Ishikawa (cell line): Measurements from ENCODE around the gene R3HDM2.

Experiments used
- CEBPB ChIP-seq: IDR thresholded peaks from 2 replicates; pipeline ENCODE4 v1.6.1; 2012
- CREB1 ChIP-seq: IDR thresholded peaks from 2 replicates; pipeline ENCODE4 v1.6.1; 2012; ENCODE audit warnings: low read depth
- EGR1 ChIP-seq: IDR thresholded peaks from 2 replicates; pipeline ENCODE4 v1.6.1; 2012
- EP300 ChIP-seq: IDR thresholded peaks from 2 replicates; pipeline ENCODE4 v1.6.1; 2012; ENCODE audit warnings: borderline replicate concordance
- FOXM1 ChIP-seq: IDR thresholded peaks from 2 replicates; pipeline ENCODE4 v1.6.1; 2012; ENCODE audit warnings: low read depth, borderline replicate concordance
- MAX ChIP-seq: IDR thresholded peaks from 2 replicates; pipeline ENCODE4 v1.6.1; 2012
- NFIC ChIP-seq: IDR thresholded peaks from 2 replicates; pipeline ENCODE4 v1.6.1; 2012
- RAD21 ChIP-seq: IDR thresholded peaks from 2 replicates; pipeline ENCODE4 v1.6.1; 2012; ENCODE audit warnings: low read depth
- REST ChIP-seq: IDR thresholded peaks from 2 replicates; pipeline ENCODE4 v1.6.1; 2012; ENCODE audit warnings: low read depth, mild to moderate bottlenecking
- TAF1 ChIP-seq: IDR thresholded peaks from 2 replicates; pipeline ENCODE4 v1.6.1; 2012; ENCODE audit warnings: low read depth, mild to moderate bottlenecking
- TCF12 ChIP-seq: IDR thresholded peaks from 2 replicates; pipeline ENCODE4 v1.6.1; 2012; ENCODE audit warnings: low read depth
- TEAD4 ChIP-seq: IDR thresholded peaks from 2 replicates; pipeline ENCODE4 v1.6.1; 2012
- USF1 ChIP-seq: IDR thresholded peaks from 2 replicates; pipeline ENCODE4 v1.6.1; 2012
- YY1 ChIP-seq: IDR thresholded peaks from 2 replicates; pipeline ENCODE4 v1.6.1; 2012; ENCODE audit warnings: low read depth
- ZBTB7A ChIP-seq: IDR thresholded peaks from 2 replicates; pipeline ENCODE4 v1.6.1; 2012; ENCODE audit warnings: low read depth

Gene R3HDM2

GRCh38 chr12:57235728-57236131 is 195.1 kb downstream of the R3HDM2 start:
- TF ChIP-seq TEAD4 (no peak), USF1 (no peak), TAF1 (no peak), YY1 (no peak), TCF12 (no peak), EGR1 (no peak), EP300 (no peak), MAX (no peak), CREB1 (no peak), CEBPB (no peak), REST (no peak), RAD21 (no peak)

- TF ChIP-seq TCF12 (peak; percentile 87), TAF1 (peak; percentile 51; the same call in 1 of the 2 replicates), YY1 (no peak), NFIC (peak; percentile 98), CEBPB (no peak; the same call in 1 of the 2 replicates), FOXM1 (no peak), EP300 (peak; percentile 78; the same call in 1 of the 2 replicates), TEAD4 (no peak; the same call in 1 of the 2 replicates), ZBTB7A (no peak), USF1 (peak; percentile 67; the same call in 1 of the 2 replicates), CREB1 (peak; percentile 73), MAX (peak; percentile 86), RAD21 (no peak), REST (no peak), EGR1 (peak; percentile 78; the same call in 1 of the 2 replicates)
These were observed 195.7 kb downstream of the R3HDM2 start for GRCh38 chr12:57235017-57235727.

- no peak for TF ChIP-seq FOXM1
- TF ChIP-seq TAF1, result 0 out of 2 replicates have a peak, but pooled peaks have one; percentile 17
- TF ChIP-seq EGR1, result no peak
- no peak for TF ChIP-seq TCF12
These were observed 196.2 kb downstream of the R3HDM2 start for GRCh38 chr12:57234571-57235016.

- no peak for TF ChIP-seq TCF12
- TF ChIP-seq YY1, result no peak
- no peak for TF ChIP-seq FOXM1
- no peak for TF ChIP-seq TAF1
- no peak for TF ChIP-seq EGR1
- TF ChIP-seq ZBTB7A, result no peak
- TF ChIP-seq RAD21, result no peak
- TF ChIP-seq CREB1, result no peak
- TF ChIP-seq CEBPB, result no peak
- no peak for TF ChIP-seq EP300
- no peak for TF ChIP-seq USF1
- no peak for TF ChIP-seq NFIC
- TF ChIP-seq REST, result no peak
- TF ChIP-seq MAX, result no peak
- TF ChIP-seq TEAD4, result no peak
These were observed 196.6 kb downstream of the R3HDM2 start for GRCh38 chr12:57234233-57234570.
